Measurements from ENCODE around the gene PHC2.
A peak's percentile ranks its signal among the peaks of the same experiment; 100 is the strongest.

Gene PHC2

GRCh38 chr1:33349778-33350610, 80.9 kb downstream of the PHC2 start:
- Histone ChIP-seq H3K9me3 (ENCODE audit: control insufficient read depth, insufficient read depth, low read depth, low read length) (no peaks in the 10 kb centered on the region), H3K36me3 (ENCODE audit: control insufficient read depth in 2 of 2, insufficient read depth in 1 of 2, low read length in 2 of 2) (peaks cover 0 to 34% of the 10 kb centered on the region in 2 experiments; a peak in 1 of 3 replicates), H3K27ac (ENCODE audit: extremely low read depth, low read depth, low read length) (peak overlapping the region; percentile 87; the same call in 1 of the 2 replicates), H3K4me1 (ENCODE audit: control insufficient read depth, insufficient read depth, low read length) (peaks cover 17% of the 10 kb centered on the region), H3K4me3 (ENCODE audit: low read depth, low read length) (peak overlapping the region; percentile 66)
- ChIA-PET POLR2A (interaction anchor here (0.6 to 1.6 kb wide), 17 partner anchors 12 to 1575 kb away, joined by 3 to 9 read pairs (median 4); partner anchors contain the start of gene TRIM62), CTCF (interaction anchor here (0.7 to 0.8 kb wide), 2 partner anchors 12 to 66 kb away, joined by 3 to 4 read pairs; no protein-coding TSS in a partner anchor)
- TF ChIP-seq ZIC2 (tag by site-specific recombination; IDR thresholded peaks at IDR 0.05) (peak; percentile 61), ZNF561 (tag by site-specific recombination; IDR thresholded peaks at IDR 0.05; ENCODE audit: borderline replicate concordance) (peak; percentile 76; the same call in 1 of the 2 replicates), MEIS1 (CRISPR knock-in tag; IDR thresholded peaks at IDR 0.05; ENCODE audit: borderline replicate concordance) (no peak), ZNF549 (tag by site-specific recombination; IDR thresholded peaks at IDR 0.05) (no peak), ZNF843 (tag by site-specific recombination; IDR thresholded peaks at IDR 0.05) (peak; percentile 70; the same call in 1 of the 2 replicates), YY2 (tag by site-specific recombination; IDR thresholded peaks at IDR 0.05) (no peak), SCRT1 (tag by site-specific recombination; IDR thresholded peaks at IDR 0.05; ENCODE audit: borderline replicate concordance) (no peak), ZNF311 (tag by site-specific recombination; IDR thresholded peaks at IDR 0.05; ENCODE audit: borderline replicate concordance) (no peak), ZFP69B (tag by site-specific recombination; IDR thresholded peaks at IDR 0.05) (peak; percentile 51), ZNF48 (tag by site-specific recombination; IDR thresholded peaks at IDR 0.05) (no peak), PRDM1 (tag by site-specific recombination; IDR thresholded peaks at IDR 0.05) (no peak), ZNF629 (tag by site-specific recombination; IDR thresholded peaks at IDR 0.05) (peak; percentile 70), SP3 (tag by site-specific recombination; IDR thresholded peaks at IDR 0.05) (peak; percentile 75), ZNF138 (tag by site-specific recombination; IDR thresholded peaks at IDR 0.05; ENCODE audit: borderline replicate concordance) (no peak), ZNF548 (tag by site-specific recombination; IDR thresholded peaks at IDR 0.05) (no peak), ZNF16 (tag by site-specific recombination; IDR thresholded peaks at IDR 0.05; ENCODE audit: low read depth) (no peak), ZNF280C (tag by site-specific recombination; IDR thresholded peaks at IDR 0.05) (no peak), ZNF174 (tag by site-specific recombination; IDR thresholded peaks at IDR 0.05) (no peak), ZNF416 (tag by site-specific recombination; IDR thresholded peaks at IDR 0.05) (0 out of 2 replicates have a peak, but pooled peaks have one; percentile 52), ZNF529 (tag by site-specific recombination; IDR thresholded peaks at IDR 0.05; ENCODE audit: insufficient replicate concordance) (no peak), ZNF394 (tag by site-specific recombination; IDR thresholded peaks at IDR 0.05; ENCODE audit: borderline replicate concordance) (0 out of 2 replicates have a peak, but pooled peaks have one; percentile 42), SP2 (tag by site-specific recombination; IDR thresholded peaks at IDR 0.05) (peak; percentile 69), CTCF (tag by site-specific recombination; IDR thresholded peaks at IDR 0.05) (no peak; the same call in 1 of the 2 replicates), ZNF341 (tag by site-specific recombination; IDR thresholded peaks at IDR 0.05; ENCODE audit: low read depth) (no peak; the same call in 1 of the 2 replicates), ZNF837 (tag by site-specific recombination; IDR thresholded peaks at IDR 0.05) (no peak), ZNF473 (tag by site-specific recombination; IDR thresholded peaks at IDR 0.05) (no peak), ZNF585B (tag by site-specific recombination; IDR thresholded peaks at IDR 0.05) (no peak), ZNF558 (tag by site-specific recombination; IDR thresholded peaks at IDR 0.05) (no peak), KLF1 (tag by site-specific recombination; IDR thresholded peaks at IDR 0.05) (peak; percentile 52)
- TF ChIP-seq, protein P1, sequence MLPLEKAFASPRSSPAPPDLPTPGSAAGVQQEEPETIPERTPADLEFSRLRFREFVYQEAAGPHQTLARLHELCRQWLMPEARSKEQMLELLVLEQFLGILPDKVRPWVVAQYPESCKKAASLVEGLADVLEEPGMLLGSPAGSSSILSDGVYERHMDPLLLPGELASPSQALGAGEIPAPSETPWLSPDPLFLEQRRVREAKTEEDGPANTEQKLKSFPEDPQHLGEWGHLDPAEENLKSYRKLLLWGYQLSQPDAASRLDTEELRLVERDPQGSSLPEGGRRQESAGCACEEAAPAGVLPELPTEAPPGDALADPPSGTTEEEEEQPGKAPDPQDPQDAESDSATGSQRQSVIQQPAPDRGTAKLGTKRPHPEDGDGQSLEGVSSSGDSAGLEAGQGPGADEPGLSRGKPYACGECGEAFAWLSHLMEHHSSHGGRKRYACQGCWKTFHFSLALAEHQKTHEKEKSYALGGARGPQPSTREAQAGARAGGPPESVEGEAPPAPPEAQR (tag by site-specific recombination; IDR thresholded peaks at IDR 0.05) = no peak
- TF ChIP-seq, protein P2, sequence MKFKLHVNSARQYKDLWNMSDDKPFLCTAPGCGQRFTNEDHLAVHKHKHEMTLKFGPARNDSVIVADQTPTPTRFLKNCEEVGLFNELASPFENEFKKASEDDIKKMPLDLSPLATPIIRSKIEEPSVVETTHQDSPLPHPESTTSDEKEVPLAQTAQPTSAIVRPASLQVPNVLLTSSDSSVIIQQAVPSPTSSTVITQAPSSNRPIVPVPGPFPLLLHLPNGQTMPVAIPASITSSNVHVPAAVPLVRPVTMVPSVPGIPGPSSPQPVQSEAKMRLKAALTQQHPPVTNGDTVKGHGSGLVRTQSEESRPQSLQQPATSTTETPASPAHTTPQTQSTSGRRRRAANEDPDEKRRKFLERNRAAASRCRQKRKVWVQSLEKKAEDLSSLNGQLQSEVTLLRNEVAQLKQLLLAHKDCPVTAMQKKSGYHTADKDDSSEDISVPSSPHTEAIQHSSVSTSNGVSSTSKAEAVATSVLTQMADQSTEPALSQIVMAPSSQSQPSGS (tag by site-specific recombination; IDR thresholded peaks at IDR 0.05; ENCODE audit: low read depth) = no peak
